ENCODE data around the gene CTCFL.
"Not testable (repeated sequence)": the region's sequence is repeated elsewhere in the genome, so short reads cannot be mapped to it uniquely, and the experiment has no call there.

Gene CTCFL

DNA sequence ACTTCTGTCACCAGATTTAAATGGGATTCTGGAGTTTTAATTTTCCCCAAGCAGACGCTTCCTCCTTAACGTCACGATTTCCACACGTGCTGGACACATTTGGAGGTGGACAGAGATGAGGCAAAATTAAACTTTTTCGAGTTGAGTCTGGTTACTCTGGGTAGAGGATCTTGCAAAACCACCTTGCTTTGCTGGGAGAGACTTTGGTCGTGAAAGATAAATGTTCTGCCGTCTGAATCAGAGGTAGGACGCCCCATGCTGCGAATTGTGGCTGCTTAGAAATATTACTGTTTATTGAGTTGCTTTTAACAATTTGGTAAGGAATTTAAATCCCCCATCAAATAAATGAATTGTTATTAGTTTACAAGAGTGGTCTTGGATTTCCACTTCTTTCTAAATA lies 46.8 kb downstream of the CTCFL start:
- no peak for DNase-seq

DNA sequence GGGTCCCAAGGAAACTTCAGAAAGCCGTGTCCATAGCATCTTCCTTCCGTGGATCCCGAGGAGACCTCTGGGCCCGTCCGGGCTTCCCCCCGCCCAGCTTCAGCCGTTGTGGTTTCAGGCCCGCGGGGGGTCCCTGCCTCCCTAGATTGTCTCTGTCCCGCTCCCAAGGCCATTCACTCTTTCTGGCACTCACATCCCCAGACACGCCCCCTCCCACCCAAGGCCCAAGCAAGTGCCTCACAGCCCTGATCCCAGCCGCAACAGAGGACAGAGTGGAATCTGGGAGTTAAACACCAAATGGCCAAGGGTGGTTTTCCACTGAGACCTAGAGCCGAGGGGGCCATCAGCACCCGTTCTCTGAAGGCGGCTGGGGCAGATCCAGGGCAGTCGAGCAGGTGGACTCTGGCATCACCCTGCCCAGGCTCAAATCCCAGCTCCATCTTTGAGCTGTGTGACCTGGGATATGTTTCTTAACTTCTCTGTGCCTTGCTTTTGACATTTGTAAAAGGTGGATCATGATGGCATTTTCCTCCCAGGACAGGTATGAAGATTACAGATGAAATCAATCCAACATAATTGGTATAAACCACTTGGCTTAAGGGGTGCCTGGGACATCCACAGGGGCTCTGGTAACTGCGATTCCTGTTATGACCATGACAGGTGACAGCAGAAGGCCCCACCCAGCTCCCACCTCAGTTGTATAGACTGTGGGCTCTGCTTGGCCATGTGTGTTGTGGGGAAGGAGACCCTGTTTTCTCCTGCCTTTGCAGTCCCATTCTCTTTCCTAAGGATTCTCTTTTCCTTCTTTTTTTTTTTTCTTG lies 48.1 kb downstream of the CTCFL start:
- no peak for DNase-seq

DNA sequence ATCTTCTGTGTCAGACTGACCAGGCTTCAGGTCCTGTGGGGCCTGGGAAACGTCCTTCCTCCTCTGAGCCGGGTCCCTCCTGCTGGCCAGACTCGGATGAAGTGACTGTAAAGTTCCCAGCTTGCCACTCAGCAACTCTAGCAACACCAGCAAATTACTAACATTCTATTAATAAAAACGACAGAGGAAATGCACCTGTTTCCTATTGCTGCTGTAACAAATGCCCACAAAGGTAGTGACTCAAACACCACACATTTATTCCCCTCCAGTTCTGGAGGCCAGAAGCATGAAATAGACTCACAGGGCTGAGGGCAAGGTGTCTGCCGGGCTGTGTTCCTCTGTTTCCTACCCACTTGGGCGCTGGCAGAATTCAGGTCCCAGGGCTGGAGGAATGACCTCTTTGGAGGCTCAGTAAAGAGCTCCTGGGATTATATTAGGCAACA lies 48.8 kb downstream of the CTCFL start:
- no peak for DNase-seq

DNA sequence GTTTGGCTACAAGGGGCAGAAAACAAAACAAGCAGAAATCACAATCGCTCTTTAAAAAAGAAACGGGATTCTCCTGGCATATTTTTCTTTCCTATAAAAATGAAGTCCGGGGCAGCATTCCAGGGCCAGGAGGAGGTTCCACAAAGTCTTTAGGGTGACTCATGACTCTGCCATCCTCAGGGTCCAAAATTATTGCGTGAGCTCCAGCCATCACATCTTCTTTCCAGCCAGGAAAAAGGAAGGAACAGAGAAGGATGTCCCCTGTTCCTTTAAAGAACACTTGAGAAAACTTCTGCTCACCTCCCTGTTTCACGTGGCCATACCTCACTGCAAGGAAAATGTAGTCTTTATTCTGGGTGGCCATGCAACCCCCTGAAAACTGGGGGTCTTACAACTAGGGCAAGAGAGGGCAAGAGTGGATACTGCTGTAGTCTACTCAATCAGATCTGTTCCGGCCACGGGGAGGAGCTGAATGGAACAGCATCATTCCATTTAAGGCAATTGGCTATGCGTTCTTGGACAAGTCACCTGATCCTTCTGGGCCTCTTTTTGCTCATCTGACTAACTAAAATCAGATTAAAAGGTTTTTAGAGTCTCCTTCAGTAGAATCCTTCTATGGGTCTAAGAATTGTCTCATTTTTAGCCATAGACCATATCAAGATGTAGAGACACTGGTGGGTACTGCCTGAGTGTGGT lies 49.4 kb downstream of the CTCFL start:
- no peak for DNase-seq

DNA sequence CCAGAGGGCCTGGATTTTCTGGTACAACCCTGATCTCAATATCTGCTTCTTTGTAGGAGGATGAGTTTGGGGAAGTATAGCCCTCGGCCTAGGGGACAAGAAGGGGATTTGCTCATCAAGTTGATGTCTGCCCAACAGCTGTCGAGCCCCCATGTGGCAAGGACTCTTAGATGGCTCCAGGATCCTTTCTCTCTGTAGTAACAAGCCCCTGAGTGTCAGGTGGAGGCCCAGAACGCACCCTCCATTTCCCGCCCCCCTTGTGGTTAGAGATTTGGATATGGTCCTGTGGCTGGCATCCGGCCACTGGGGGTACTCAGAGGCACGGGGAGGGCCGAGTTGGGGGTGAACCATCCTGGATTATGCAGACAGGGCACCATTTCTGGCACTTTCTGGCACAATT lies 50.1 kb downstream of the CTCFL start:
- DNase-seq, result no peak

DNA sequence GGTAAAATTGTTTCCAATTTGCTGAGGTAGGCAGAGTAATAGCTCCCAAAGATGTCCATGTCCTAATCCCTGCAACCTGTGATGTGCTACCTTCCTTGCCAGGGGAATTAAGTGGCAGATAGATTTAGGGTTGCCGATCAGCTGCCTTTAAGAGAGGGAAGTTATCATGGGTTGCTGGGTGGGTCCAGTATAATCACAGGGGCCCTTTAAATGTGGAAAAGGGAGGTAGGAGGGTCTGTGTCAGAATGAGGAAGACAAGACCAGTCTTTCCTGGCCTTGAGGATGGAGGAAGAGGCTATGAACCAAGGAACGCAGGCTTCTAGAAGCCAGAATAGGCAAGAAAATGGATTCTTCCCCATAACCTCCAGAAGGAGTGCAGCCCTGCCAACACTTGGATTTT lies 50.7 kb downstream of the CTCFL start:
- no peak for DNase-seq

DNA sequence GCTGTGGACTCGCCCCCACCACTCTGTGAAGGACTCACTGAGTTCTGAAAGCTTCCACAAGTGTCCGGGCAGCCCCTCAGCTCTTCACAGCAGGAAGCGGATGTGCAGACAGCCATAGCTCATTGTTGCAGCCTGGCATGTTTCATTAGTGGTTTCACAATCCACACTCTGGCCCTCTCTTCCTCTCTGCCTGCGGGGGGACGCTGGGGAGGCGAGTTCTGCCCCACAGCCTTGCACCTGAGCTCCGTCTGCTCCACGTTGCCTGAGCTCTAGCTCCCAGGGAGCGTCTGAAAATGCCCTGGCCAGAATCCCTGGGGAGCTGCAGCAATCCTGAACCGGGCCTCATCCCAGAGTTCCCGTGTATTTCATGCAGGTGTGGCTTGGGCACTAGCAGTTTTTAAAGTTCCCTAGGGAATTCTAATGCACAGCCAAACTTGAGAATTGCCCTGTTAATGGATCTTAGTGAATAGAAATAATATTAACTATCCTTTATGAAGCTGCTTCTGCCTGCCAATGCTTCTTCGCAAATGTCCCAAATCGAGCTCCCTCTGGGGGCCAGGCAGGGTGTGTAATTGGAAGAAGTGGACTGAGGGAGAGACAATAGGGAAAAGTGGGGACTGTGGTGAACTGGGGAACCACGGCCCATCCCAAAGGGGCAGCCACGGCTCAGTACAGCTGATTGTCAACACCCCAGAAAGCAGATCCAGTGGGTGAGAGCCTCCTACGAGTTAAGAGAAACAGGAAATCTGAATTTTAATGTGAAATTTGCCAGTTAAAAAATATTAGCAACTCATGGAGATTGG lies 51.5 kb downstream of the CTCFL start:
- DNase-seq, result peak; percentile 25

DNA sequence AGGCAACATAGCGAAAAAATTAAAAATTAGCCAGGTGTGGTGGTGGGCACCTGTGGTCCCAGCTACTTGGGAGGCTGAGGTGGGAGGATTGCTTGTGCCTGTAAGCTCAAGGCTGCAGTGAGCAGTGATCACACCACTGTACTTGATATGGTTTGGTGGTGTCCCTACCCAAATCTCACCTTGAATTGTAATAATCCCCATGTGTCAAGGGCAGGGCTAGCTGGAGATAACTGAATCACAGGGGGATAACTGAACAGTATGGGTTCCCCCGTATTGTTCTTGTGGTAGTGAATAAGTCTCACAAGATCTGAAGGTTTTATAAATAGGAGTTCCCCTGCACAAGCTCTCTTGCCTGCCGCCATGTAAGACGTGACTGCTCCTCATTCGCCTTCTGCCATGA lies 52.5 kb downstream of the CTCFL start:
- DNase-seq, result not testable (repeated sequence)

DNA sequence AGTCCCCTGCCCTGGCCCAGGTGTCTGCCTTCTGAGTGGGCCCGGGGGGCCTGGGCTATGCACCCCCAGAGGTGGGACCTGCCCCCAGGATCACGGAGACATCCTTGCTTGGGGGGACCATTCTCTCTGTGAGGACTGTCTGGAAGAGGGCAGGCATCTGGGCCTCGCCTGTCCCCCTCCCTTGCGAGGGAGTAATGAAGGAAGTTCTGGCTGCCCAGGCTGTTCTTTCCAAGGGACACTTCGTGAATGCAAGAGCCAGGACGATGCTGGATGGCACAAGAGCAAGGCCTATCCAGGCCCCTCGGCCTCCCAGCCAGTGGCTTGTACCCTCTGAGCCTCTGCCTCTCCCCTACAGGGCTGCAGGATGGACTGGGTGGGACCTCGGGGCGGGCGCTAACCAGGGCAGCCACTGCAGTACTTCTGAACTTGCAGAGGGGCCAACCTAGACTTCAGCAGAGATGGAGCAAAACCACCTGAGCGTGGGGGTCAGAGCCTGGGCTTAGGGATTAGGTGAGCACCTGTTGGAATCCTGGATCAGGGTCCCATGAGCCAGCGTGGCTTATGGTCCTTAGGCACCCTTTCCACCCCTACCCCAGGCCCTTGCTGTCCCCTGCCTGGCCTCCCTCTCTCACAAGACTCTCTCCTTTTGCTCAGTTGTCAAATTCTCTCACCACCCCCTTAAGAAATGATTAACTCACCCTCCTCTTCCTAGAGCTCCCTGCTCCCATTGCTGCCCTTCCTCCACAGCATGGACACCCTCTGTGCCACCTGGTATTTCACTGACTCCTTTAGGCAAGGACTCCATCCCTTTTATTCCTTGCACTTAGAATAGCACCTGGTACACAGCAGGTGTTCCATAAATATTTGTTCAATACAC lies 53.2 kb downstream of the CTCFL start:
- DNase-seq, result no peak

DNA sequence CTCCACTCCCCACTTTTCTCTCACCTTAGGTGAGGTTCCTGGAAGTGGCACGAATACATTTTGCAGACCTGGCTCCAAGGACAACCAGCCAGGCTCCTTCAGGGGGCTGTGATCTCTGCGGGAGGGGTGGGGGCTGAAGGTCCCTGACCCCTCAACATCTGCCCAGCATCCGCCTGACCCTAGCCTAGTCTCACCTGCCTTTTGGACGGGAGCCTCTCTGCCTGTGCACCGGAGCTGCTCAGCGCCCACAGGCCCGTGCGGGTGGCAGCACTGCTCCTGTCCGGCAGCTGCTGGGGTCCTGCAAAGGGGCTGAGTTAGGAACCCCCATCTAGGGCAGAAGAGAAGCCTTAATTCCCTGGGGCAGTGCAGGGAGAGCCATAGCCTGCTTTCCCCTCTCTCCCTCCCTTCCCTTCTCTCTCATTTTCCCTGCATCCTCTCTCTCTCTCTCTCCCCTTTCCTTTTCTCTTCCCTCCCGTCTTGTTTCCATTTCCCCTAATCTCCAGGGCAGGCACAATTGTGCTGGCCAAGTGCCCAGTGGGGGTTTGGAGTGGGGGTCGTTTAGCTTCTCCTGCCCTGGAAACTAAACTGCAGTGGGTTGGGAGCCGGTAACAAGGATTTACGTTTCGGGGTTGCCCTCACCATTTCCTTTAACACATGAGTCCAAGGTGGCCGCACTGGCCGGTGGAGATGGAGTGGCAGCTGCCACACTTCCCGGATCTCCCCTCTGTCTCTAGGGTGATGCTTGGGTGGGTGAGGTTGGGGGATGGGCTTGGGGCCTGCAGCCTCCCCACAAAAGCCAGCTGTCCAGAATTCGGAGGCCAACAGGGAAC lies 54.1 kb downstream of the CTCFL start:
- no peak for DNase-seq

DNA sequence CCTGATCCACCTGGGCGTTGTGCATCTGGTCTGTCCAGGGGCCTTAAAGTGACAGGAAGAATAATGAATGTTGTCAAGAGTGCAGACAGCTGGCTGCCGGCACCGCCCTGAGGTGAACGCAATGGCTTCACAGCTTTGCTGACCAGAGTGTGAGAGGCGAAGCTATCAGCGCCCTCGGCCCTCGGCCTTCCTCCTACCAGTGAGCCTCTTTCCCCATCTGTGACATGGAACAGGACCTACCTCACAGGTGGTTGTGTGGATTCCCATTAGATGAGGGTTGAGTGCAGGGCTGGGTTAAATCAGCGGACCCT lies 54.8 kb downstream of the CTCFL start:
- no peak for DNase-seq

DNA sequence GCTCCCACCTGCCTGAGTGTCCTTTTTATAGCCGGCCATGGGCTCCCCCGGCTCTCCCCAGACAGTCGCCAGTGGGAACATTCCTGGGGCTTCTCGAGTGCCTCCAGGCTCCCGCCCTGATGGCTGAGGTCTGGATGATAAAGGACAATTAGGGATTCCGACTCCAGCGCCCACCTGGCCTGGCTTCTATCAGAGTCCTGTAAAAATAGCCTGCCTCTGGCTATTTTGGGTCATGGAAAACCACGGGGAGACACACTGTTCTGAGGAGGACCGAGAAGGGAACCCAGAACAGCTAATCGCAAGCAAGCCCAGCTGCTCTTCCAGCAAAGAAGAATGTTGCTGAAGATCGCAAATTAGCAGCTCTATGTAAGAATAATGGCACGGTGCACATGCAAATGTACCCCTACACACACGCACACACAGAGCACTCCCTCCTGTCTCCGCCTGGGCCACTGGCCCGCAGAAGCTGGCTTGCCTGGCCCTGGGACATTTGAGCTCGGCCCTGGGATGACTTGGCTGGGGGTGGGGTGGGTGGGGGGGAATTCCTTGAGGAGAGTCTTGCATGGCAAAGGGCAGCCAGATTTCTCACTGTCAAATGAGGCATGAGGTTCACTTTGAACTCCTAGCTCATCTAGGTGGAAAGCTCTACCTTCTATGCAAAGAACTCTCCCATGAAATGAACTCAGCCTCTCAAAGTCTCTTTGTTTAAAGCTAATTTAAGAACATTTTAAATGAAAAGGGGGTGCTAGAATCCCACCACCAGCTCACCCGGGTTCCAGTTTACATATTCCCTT lies 55.3 kb downstream of the CTCFL start:
- DNase-seq, result no peak

DNA sequence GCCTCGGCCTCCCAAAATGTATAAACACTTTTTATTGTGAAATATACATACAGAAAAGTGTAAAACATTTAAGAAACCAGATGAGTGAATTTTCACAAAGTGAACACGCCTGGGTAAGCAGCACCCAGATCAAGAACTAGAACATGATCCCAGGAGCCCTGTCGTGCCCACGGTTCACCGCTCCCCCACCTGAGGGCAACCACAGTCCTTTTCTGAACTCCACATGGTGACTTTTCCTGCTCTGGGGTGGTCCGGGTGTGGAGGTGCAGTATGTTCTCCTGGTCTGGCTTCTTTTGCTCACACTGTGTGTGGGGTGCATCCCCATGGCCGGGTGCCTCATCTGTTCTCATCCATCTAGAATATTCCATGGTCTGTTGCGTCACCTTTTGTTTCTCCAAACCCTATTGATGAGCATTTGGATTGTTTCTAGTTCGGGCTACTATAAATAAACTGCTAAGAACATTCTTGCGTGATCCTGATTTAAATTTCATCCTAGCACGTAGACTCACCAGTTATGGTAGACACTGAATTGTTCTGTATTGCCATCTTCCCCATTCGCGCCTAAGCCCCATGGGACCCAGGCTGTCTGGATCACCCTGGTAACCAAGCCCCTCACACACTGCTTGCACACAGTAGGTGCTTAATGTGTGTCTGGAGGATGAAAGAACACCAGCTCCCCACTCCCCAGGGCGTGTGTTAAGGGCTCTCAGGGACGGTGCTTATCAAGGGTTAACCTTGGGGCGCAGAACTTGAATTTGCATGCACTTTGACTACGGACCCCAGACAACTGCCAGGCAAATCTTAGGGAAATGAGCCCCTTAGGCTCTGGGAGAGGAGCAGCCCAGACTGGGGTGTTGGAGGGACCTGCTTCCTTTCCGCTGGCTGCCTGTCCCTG lies 56.2 kb downstream of the CTCFL start:
- DNase-seq, result no peak

DNA sequence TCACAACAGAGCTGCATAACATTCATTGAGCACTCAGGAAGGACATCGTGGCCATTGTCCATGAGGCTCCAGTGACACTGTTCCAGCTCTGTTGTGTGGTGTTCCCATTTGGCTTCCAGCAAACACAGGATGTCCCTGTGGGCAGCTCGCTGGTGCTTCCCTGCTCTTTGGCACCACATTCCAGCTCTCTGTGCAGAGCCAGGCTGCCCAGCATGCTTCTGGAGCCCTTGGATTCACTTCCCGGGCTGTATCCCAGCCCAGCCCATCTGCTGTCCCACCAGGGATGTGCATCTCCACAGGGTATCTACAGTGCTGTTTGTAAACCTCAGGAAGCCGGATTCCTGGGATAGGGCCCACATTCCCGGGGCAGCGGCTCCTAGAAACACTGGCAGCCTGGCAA lies 57.2 kb downstream of the CTCFL start:
- DNase-seq, result no peak

DNA sequence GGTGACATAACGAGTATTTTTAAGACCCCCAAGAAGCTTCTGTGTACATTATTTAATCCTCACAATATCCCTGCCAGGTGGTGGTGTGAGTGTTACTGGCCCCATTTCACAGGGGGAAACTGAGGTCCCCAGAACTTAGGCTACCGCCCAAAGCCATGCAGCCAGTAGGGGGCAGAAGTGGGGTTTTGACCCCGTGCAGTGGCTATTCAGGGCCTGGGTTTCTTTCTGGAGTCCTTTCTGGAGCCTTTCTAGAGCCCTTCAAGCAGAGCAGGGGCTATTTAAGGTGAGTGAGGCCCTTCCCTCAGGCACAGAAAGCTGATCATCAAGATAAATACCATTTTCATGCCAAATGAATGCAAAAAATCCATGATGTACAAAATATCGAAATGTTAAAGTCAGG lies 59.0 kb downstream of the CTCFL start:
- no peak for DNase-seq

DNA sequence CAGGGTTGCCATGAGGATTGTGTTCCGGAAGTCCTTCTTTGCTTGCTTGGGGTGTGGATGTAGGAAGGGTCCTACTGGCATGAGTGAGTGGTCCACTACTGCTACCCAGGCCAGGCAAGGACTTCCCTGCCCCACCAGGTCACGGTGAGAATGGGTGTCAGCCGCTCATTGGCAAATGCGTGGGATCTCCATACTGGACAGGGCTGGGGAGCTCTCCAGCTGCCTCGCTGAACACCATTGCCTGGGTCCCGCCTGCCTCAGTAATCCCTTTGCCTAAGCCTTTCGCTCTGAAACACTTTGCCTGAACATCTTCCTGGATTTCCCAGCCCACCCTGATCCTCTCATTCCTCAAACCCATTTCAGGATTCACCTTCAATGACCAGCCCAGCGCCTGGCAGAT lies 59.5 kb downstream of the CTCFL start:
- no peak for DNase-seq

DNA sequence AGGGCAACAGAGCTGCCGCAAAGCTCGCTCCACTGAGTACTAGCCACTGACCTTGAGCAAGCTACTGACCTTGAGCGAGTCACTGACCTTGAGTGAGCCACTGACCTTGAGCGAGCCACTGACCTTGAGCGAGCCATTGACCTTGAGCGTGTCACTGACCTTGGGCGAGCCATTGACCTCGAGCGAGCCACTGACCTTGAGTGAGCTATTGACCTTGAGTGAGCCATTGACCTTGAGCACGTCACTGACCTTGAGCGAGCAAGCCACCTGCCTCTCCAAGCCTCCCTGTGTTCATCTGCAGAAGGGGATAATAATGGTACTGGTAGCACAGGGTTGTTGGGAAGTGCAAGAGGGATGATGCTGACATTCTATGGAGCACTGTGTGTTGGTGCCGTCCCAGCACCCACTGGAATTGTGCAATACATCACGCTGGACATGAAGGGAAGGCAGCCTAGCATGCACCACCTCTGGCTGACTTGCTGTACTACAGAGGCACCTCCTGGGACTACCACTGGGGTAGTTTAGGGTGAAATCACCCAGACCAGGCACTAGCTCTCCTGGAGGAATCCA lies 60.2 kb downstream of the CTCFL start:
- DNase-seq, result no peak

DNA sequence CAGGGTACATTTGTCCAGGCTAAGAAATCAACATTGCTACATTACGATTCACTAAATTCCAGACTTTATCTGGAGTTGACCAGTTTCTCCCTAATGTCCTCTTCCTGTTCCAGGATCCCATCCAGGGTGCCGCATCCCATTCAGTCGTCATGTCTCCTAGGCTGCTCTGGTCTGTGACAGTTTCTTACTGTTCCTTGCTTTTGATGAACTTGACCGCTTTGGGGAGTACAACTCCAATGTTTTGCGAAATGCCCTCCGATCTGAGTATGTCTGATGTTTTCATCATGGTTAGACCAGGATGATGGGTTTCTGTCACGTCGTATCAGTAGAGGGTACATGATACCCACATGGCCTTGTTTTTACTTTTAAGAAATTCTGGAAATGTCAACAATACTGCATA lies 62.2 kb downstream of the CTCFL start:
- DNase-seq, result no peak

DNA sequence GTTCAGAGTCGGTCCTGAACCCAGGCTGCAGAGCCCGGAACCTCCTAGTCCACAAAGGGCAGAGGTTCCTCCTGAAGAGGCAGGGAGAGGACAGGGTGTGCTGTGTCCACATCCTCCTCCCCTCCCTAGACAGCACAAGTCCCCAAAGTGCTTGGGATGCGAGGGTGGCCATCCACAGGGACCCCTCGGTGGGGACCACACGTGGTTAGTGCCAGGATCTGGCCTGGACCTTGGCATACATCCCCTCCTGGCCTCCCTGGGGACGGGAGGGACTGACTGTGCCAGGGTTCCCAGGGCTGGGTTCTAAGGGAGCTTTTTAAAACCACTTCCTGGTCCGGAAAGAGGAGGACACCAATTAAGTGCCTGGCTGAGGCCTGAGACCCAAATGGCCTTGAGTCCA lies 63.2 kb downstream of the CTCFL start:
- no peak for DNase-seq
